ENCODE data around the gene NR1D2.

GRCh38 chr3:23960649-23961048 is 15.6 kb downstream of the NR1D2 start:
- no peak for TF ChIP-seq ZNF274 (IDR thresholded peaks at IDR 0.05; ENCODE audit: low read depth, low read length)
- TF ChIP-seq SUZ12 (IDR thresholded peaks at IDR 0.05; ENCODE audit: extremely low read depth, insufficient read depth, insufficient read length), result no peak

Measured in NT2/D1 (cell line).